Measurements from ENCODE around the gene FMN1.

- TF ChIP-seq CEBPB (IDR thresholded peaks at IDR 0.05) = no peak
- TF ChIP-seq EP300 (IDR thresholded peaks at IDR 0.05; ENCODE audit: borderline replicate concordance) = no peak
- TF ChIP-seq, protein P1, sequence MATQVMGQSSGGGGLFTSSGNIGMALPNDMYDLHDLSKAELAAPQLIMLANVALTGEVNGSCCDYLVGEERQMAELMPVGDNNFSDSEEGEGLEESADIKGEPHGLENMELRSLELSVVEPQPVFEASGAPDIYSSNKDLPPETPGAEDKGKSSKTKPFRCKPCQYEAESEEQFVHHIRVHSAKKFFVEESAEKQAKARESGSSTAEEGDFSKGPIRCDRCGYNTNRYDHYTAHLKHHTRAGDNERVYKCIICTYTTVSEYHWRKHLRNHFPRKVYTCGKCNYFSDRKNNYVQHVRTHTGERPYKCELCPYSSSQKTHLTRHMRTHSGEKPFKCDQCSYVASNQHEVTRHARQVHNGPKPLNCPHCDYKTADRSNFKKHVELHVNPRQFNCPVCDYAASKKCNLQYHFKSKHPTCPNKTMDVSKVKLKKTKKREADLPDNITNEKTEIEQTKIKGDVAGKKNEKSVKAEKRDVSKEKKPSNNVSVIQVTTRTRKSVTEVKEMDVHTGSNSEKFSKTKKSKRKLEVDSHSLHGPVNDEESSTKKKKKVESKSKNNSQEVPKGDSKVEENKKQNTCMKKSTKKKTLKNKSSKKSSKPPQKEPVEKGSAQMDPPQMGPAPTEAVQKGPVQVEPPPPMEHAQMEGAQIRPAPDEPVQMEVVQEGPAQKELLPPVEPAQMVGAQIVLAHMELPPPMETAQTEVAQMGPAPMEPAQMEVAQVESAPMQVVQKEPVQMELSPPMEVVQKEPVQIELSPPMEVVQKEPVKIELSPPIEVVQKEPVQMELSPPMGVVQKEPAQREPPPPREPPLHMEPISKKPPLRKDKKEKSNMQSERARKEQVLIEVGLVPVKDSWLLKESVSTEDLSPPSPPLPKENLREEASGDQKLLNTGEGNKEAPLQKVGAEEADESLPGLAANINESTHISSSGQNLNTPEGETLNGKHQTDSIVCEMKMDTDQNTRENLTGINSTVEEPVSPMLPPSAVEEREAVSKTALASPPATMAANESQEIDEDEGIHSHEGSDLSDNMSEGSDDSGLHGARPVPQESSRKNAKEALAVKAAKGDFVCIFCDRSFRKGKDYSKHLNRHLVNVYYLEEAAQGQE (IDR thresholded peaks at IDR 0.05; ENCODE audit: low read depth) = no peak
- TF ChIP-seq CREB1 (IDR thresholded peaks at IDR 0.05; ENCODE audit: low read depth) = no peak
- TF ChIP-seq RAD21 (IDR thresholded peaks at IDR 0.05; ENCODE audit: low read depth) = no peak
- no peak for TF ChIP-seq YY1 (IDR thresholded peaks at IDR 0.05; ENCODE audit: low read depth)
- no peak for TF ChIP-seq TCF12 (IDR thresholded peaks at IDR 0.05; ENCODE audit: low read depth)
Observed at GRCh38 chr15:32905481-32905880, 289.0 kb downstream of the FMN1 start.

Data from Ishikawa (cell line).